PFSK-1 (cell line): ENCODE measurements around the gene ADAMTSL1.

Experiments
- FOXP2 ChIP-seq: optimal IDR thresholded peaks from 2 replicates; pipeline ENCODE3; 2011; ENCODE audit warnings: borderline replicate concordance, control low read depth, inconsistent platforms; ENCODE audit not compliant: insufficient read depth; ENCODE audit errors: extremely low read length, extremely low read depth
- POLR2AphosphoS5 ChIP-seq: IDR thresholded peaks from 2 replicates; pipeline ENCODE4 v1.6.1; 2012; ENCODE audit warnings: low read depth, mild to moderate bottlenecking, control low read depth, low read length, moderate library complexity
- REST ChIP-seq, 2 experiments: IDR thresholded peaks; 2 replicates each; pipeline versions ENCODE4 v1.6.1 to v1.8.0; 2011 to 2012; ENCODE audit warnings: low read depth in 2 of 2, low read length in 2 of 2, control low read depth in 1 of 2, inconsistent platforms in 1 of 2, mild to moderate bottlenecking in 1 of 2, moderate library complexity in 1 of 2; ENCODE audit not compliant: insufficient read depth in 1 of 2
- SIN3A ChIP-seq: IDR thresholded peaks from 2 replicates; pipeline ENCODE4 v1.6.1; 2012; ENCODE audit warnings: mild to moderate bottlenecking, low read length, moderate library complexity, borderline replicate concordance; ENCODE audit not compliant: insufficient read depth
- TAF1 ChIP-seq: IDR thresholded peaks from 2 replicates; pipeline ENCODE4 v1.6.1; 2012; ENCODE audit warnings: low read length, control low read depth, borderline replicate concordance; ENCODE audit not compliant: insufficient read depth

The ADAMTSL1 gene

GRCh38 chr9:18910916-18911315, 437.0 kb downstream of the ADAMTSL1 start:
- no peak for TF ChIP-seq POLR2AphosphoS5
- TF ChIP-seq SIN3A = no peak
- TF ChIP-seq TAF1 = no peak
- no peak for TF ChIP-seq REST (IDR thresholded peaks at IDR 0.05; ENCODE audit: insufficient read depth in 1 of 2, low read depth in 2 of 2, low read length in 2 of 2)
- TF ChIP-seq FOXP2 = no peak

GRCh38 chr9:18911714-18912342, 437.9 kb downstream of the ADAMTSL1 start:
- TF ChIP-seq REST (IDR thresholded peaks at IDR 0.05; ENCODE audit: insufficient read depth in 1 of 2, low read depth in 2 of 2, low read length in 2 of 2) (no peak), TAF1 (no peak), POLR2AphosphoS5 (no peak), FOXP2 (no peak), SIN3A (no peak)

- TF ChIP-seq FOXP2 (no peak), TAF1 (no peak), POLR2AphosphoS5 (no peak), SIN3A (no peak), REST (IDR thresholded peaks at IDR 0.05; ENCODE audit: insufficient read depth in 1 of 2, low read depth in 2 of 2, low read length in 2 of 2) (no peak)
Measured at GRCh38 chr9:18920141-18921084, 446.5 kb downstream of the ADAMTSL1 start.

- TF ChIP-seq FOXP2 (no peak), TAF1 (no peak), POLR2AphosphoS5 (no peak), SIN3A (no peak), REST (IDR thresholded peaks at IDR 0.05; ENCODE audit: insufficient read depth in 1 of 2, low read depth in 2 of 2, low read length in 2 of 2) (no peak)
Measured at GRCh38 chr9:18921366-18922075, 447.6 kb downstream of the ADAMTSL1 start.
